DOHH2 (cell line): Measurements from ENCODE around the gene DIPK2A.

Experiments
- H3F3A ChIP-seq: fragments of 200-600 bp; sonication (generic), shearing (Covaris generic); 2 replicates; pipeline ENCODE4 v1.6.0; 2016; ENCODE audit warnings: antibody characterized with exemption, mild to moderate bottlenecking; ENCODE audit not compliant: control insufficient read depth, insufficient read depth
- H3K27ac ChIP-seq: fragments of 200-600 bp; sonication (generic); 2 replicates; pipeline ENCODE4 v1.5.1; 2014; ENCODE audit warnings: low read depth, mild to moderate bottlenecking, low read length, moderate library complexity
- H3K27me3 ChIP-seq: fragments of 200-600 bp; sonication (generic); 2 replicates; pipeline ENCODE4 v1.6.1; 2014; ENCODE audit warnings: mild to moderate bottlenecking, low read length, mixed read lengths; ENCODE audit not compliant: control insufficient read depth
- H3K36me3 ChIP-seq: fragments of 200-600 bp; sonication (generic); 2 replicates; pipeline ENCODE4 v1.6.1; 2014; ENCODE audit warnings: mild to moderate bottlenecking, low read length, moderate library complexity, mixed read lengths; ENCODE audit not compliant: control insufficient read depth
- H3K4me1 ChIP-seq: fragments of 200-600 bp; sonication (generic); 2 replicates; pipeline ENCODE4 v1.6.1; 2014; ENCODE audit warnings: mild to moderate bottlenecking, low read length, mixed read lengths; ENCODE audit not compliant: control insufficient read depth
- H3K4me2 ChIP-seq: fragments of 200-600 bp; sonication (generic); 2 replicates; pipeline ENCODE4 v1.6.0; 2014; ENCODE audit warnings: mild to moderate bottlenecking, low read length, moderate library complexity
- H3K4me3 ChIP-seq: fragments of 200-600 bp; sonication (generic); 2 replicates; pipeline ENCODE4 v1.5.1; 2014; ENCODE audit warnings: mild to moderate bottlenecking, low read length, mixed read lengths
- H3K79me2 ChIP-seq: fragments of 200-600 bp; sonication (generic); 2 replicates; pipeline ENCODE4 v1.6.1; 2014; ENCODE audit warnings: mild to moderate bottlenecking, low read length, mixed read lengths; ENCODE audit not compliant: control insufficient read depth
- H3K9me2 ChIP-seq: fragments of 200-600 bp; sonication (generic); replicated peaks from 2 replicates; pipeline ENCODE4 v1.6.1; 2014; ENCODE audit warnings: mild to moderate bottlenecking, low read length, mixed read lengths; ENCODE audit not compliant: control insufficient read depth
- H3K9me3 ChIP-seq: fragments of 200-600 bp; sonication (generic); 2 replicates; pipeline ENCODE4 v1.6.1; 2014; ENCODE audit warnings: antibody characterized with exemption, low read length, mixed read lengths; ENCODE audit not compliant: control insufficient read depth, insufficient read depth
- H4K20me1 ChIP-seq: fragments of 200-600 bp; sonication (generic); 2 replicates; pipeline ENCODE4 v1.6.0; 2014; ENCODE audit warnings: low read depth, mild to moderate bottlenecking, antibody characterized with exemption, low read length, moderate library complexity; ENCODE audit not compliant: control insufficient read depth, insufficient read depth
- CTCF ChIP-seq: fragments of 200-600 bp; sonication (generic); IDR thresholded peaks from one replicate; pipeline ENCODE4 v1.5.1; 2014; ENCODE audit warnings: antibody characterized with exemption, mild to moderate bottlenecking, low read depth, low read length; ENCODE audit not compliant: poor library complexity, severe bottlenecking
- EZH2phosphoT487 ChIP-seq: fragments of 200-600 bp; sonication (generic); IDR thresholded peaks from 2 replicates; pipeline ENCODE4 v1.6.1; 2017; ENCODE audit warnings: borderline replicate concordance, mild to moderate bottlenecking, antibody characterized with exemption, low read length, moderate library complexity, mixed read lengths

The DIPK2A gene

GRCh38 chr3:144018776-144019175, 47.2 kb downstream of the DIPK2A start:
- Histone ChIP-seq H3K27me3 (no peaks in the 10 kb centered on the region), H3K4me3 (no peak overlapping the region), H3K9me3 (no peaks in the 10 kb centered on the region; the same call in 1 of the 2 replicates), H3K79me2 (no peaks in the 10 kb centered on the region), H3K36me3 (no peaks in the 10 kb centered on the region), H3K27ac (no peak overlapping the region), H3K9me2 (no peaks in the 10 kb centered on the region), H3F3A (no peaks in the 10 kb centered on the region), H4K20me1 (no peaks in the 10 kb centered on the region), H3K4me2 (no peak overlapping the region), H3K4me1 (peaks cover 3% of the 10 kb centered on the region; the same call in 1 of the 2 replicates)
- TF ChIP-seq CTCF (no peak), EZH2phosphoT487 (no peak)
